H9 (cell line): ENCODE measurements around the gene XPR1. TPM values are rescaled to one million over a fixed set of nuclear protein-coding genes. Genes with fewer than 3 reads are reported as not detected.
A peak's percentile ranks its signal among the peaks of the same experiment; 100 is the strongest.

Experiments used
- DNase-seq: peaks from one replicate; pipeline ENCODE4 v3.0.0-alpha.2; 2017
- H2AFZ ChIP-seq: one replicate; pipeline ENCODE4 v1.6.1; 2013; ENCODE audit warnings: mild to moderate bottlenecking, low read length, control low read depth, moderate library complexity
- H2AK5ac ChIP-seq: 2 replicates; pipeline ENCODE4 v1.6.1; 2013; ENCODE audit warnings: low read length, control low read depth, mixed read lengths; ENCODE audit not compliant: insufficient read length
- H2BK120ac ChIP-seq: one replicate; pipeline ENCODE4 v1.6.1; 2013; ENCODE audit warnings: low read depth, mild to moderate bottlenecking, low read length, control low read depth, inconsistent platforms; ENCODE audit not compliant: poor library complexity, severe bottlenecking
- H2BK12ac ChIP-seq: 2 replicates; pipeline ENCODE4 v1.6.1; 2013; ENCODE audit warnings: low read length, control low read depth, mixed read lengths, low read depth; ENCODE audit not compliant: insufficient read length
- H2BK15ac ChIP-seq: 2 replicates; pipeline ENCODE4 v1.6.1; 2013; ENCODE audit warnings: low read depth, low read length, control low read depth
- H2BK20ac ChIP-seq: one replicate; pipeline ENCODE4 v1.6.1; 2013; ENCODE audit warnings: low read depth, mild to moderate bottlenecking, low read length, control low read depth, inconsistent platforms; ENCODE audit not compliant: poor library complexity, severe bottlenecking
- H2BK5ac ChIP-seq: 2 replicates; pipeline ENCODE4 v1.6.1; 2013; ENCODE audit warnings: low read length, control low read depth, mixed read lengths; ENCODE audit not compliant: insufficient read length
- H3K14ac ChIP-seq: 2 replicates; pipeline ENCODE4 v1.6.1; 2013; ENCODE audit warnings: low read length, control low read depth; ENCODE audit not compliant: insufficient read depth
- H3K18ac ChIP-seq: 2 replicates; pipeline ENCODE4 v1.6.1; 2013; ENCODE audit warnings: low read depth, mild to moderate bottlenecking, mixed read lengths, low read length, control low read depth; ENCODE audit not compliant: insufficient read length
- H3K23ac ChIP-seq: 2 replicates; pipeline ENCODE4 v1.6.1; 2013; ENCODE audit warnings: low read length, control low read depth, mixed read lengths, low read depth; ENCODE audit not compliant: insufficient read length
- H3K23me2 ChIP-seq: 2 replicates; pipeline ENCODE4 v1.6.1; 2013; ENCODE audit warnings: low read depth, mild to moderate bottlenecking, mixed read lengths, low read length, control low read depth; ENCODE audit not compliant: insufficient read length, poor library complexity, severe bottlenecking
- H3K27ac ChIP-seq: 2 replicates; pipeline ENCODE4 v1.5.1; 2013; ENCODE audit warnings: low read length, control low read depth, mixed read lengths, low read depth; ENCODE audit not compliant: insufficient read length
- H3K27me3 ChIP-seq: 2 replicates; pipeline ENCODE4 v1.6.1; 2013; ENCODE audit warnings: low read length, control low read depth, inconsistent platforms; ENCODE audit not compliant: insufficient read depth
- H3K4ac ChIP-seq: 2 replicates; pipeline ENCODE4 v1.6.1; 2013; ENCODE audit warnings: low read depth, mild to moderate bottlenecking, control low read depth, inconsistent platforms, low read length, moderate library complexity
- H3K4me1 ChIP-seq: 2 replicates; pipeline ENCODE4 v1.6.1; 2013; ENCODE audit warnings: low read length, control low read depth, inconsistent platforms; ENCODE audit not compliant: insufficient read depth
- H3K4me2 ChIP-seq: 2 replicates; pipeline ENCODE4 v1.6.1; 2013; ENCODE audit warnings: low read length, control low read depth, mixed read lengths; ENCODE audit not compliant: insufficient read length, insufficient read depth
- H3K56ac ChIP-seq: 2 replicates; pipeline ENCODE4 v1.6.1; 2013; ENCODE audit warnings: low read depth, mild to moderate bottlenecking, mixed read lengths, low read length, control low read depth; ENCODE audit not compliant: insufficient read length
- H3K79me1 ChIP-seq: 2 replicates; pipeline ENCODE4 v1.6.1; 2013; ENCODE audit warnings: low read depth, mild to moderate bottlenecking, moderate library complexity, low read length, control low read depth, inconsistent platforms; ENCODE audit not compliant: insufficient read depth, poor library complexity, severe bottlenecking
- H3K79me2 ChIP-seq: 2 replicates; pipeline ENCODE4 v1.6.1; 2013; ENCODE audit warnings: low read length, control low read depth, inconsistent platforms; ENCODE audit not compliant: insufficient read depth
- H3K9ac ChIP-seq: 2 replicates; pipeline ENCODE4 v1.6.1; 2013; ENCODE audit warnings: low read length, control low read depth, mixed read lengths; ENCODE audit not compliant: insufficient read length; ENCODE audit errors: extremely low read depth
- H3K9me3 ChIP-seq: one replicate; pipeline ENCODE4 v1.6.1; 2013; ENCODE audit warnings: low read depth, low read length, inconsistent platforms; ENCODE audit not compliant: control insufficient read depth
- H3T11ph ChIP-seq: one replicate; pipeline ENCODE4 v1.6.1; 2013; ENCODE audit warnings: mild to moderate bottlenecking, low read length, control low read depth, inconsistent platforms
- H4K20me1 ChIP-seq: one replicate; pipeline ENCODE4 v1.6.1; 2013; ENCODE audit not compliant: control insufficient read depth, insufficient read length, insufficient read depth
- H4K5ac ChIP-seq: 2 replicates; pipeline ENCODE4 v1.6.1; 2013; ENCODE audit warnings: low read depth, mild to moderate bottlenecking, mixed read lengths, low read length, control low read depth; ENCODE audit not compliant: insufficient read length
- H4K8ac ChIP-seq: replicated peaks from 2 replicates; pipeline ENCODE4 v1.6.1; 2013; ENCODE audit warnings: low read length, control low read depth, mixed read lengths, low read depth; ENCODE audit not compliant: insufficient read length
- H4K91ac ChIP-seq: 2 replicates; pipeline ENCODE4 v1.6.1; 2013; ENCODE audit warnings: low read depth, mild to moderate bottlenecking, moderate library complexity, mixed read lengths, low read length, control low read depth; ENCODE audit not compliant: insufficient read length
- H3K27ac Mint-ChIP-seq, 3 experiments: 2 replicates in 2 of 3; 3 replicates in 1 of 3; pipeline ENCODE4 v1.8.0; 2020 to 2021; ENCODE audit warnings: mixed read lengths in 3 of 3, mild to moderate bottlenecking in 1 of 3, moderate library complexity in 1 of 3
- H3K27me3 Mint-ChIP-seq: 2 replicates; pipeline ENCODE4 v1.8.0; 2021; ENCODE audit warnings: low read depth, mild to moderate bottlenecking, moderate library complexity, mixed read lengths
- H3K36me3 Mint-ChIP-seq, 3 experiments: 2 replicates in 2 of 3; 3 replicates in 1 of 3; pipeline ENCODE4 v1.8.0; 2020 to 2021; ENCODE audit warnings: low read depth in 3 of 3, mixed read lengths in 3 of 3; ENCODE audit not compliant: insufficient read depth in 1 of 3
- H3K4me1 Mint-ChIP-seq, 2 experiments: 2 replicates each; pipeline ENCODE4 v1.8.0; 2020; ENCODE audit warnings: mixed read lengths in 2 of 2
- H3K4me3 Mint-ChIP-seq, 2 experiments: 2 replicates in 1 of 2; 3 replicates in 1 of 2; pipeline ENCODE4 v1.8.0; 2020 to 2021; ENCODE audit warnings: mild to moderate bottlenecking in 2 of 2, mixed read lengths in 2 of 2, moderate library complexity in 1 of 2
- H3K9me3 Mint-ChIP-seq, 2 experiments: 2 replicates in 1 of 2; 3 replicates in 1 of 2; pipeline ENCODE4 v1.8.0; 2020; ENCODE audit warnings: mild to moderate bottlenecking in 2 of 2, mixed read lengths in 2 of 2, moderate library complexity in 1 of 2
- WGBS: extraction: QIAGEN DNeasy Blood & Tissue Kit; methylation state at CpG from one replicate; pipeline ENCODE4 v1.1.7; 2013; ENCODE audit warnings: missing lambda C conversion rate, low lambda C conversion rate, mixed read lengths; ENCODE audit not compliant: insufficient read length; ENCODE audit errors: extremely low coverage; 5-methylcytosine and 5-hydroxymethylcytosine counted together
- total RNA-seq: library from RNA; stranded (reverse); gene quantifications from 2 replicates; pipeline ENCODE4 v1.2.1, GENCODE V29; 2021
- TF ChIP-seq, protein P1 (sequence below): fragments of 200-600 bp; sonication (generic); conservative IDR thresholded peaks from 3 replicates; pipeline ENCODE4 v1.8.0; 2021; ENCODE audit warnings: antibody characterized with exemption, mild to moderate bottlenecking

XPR1 gene
- total RNA-seq, 1 experiment from 2014 or later = 34.1 TPM

DNA sequence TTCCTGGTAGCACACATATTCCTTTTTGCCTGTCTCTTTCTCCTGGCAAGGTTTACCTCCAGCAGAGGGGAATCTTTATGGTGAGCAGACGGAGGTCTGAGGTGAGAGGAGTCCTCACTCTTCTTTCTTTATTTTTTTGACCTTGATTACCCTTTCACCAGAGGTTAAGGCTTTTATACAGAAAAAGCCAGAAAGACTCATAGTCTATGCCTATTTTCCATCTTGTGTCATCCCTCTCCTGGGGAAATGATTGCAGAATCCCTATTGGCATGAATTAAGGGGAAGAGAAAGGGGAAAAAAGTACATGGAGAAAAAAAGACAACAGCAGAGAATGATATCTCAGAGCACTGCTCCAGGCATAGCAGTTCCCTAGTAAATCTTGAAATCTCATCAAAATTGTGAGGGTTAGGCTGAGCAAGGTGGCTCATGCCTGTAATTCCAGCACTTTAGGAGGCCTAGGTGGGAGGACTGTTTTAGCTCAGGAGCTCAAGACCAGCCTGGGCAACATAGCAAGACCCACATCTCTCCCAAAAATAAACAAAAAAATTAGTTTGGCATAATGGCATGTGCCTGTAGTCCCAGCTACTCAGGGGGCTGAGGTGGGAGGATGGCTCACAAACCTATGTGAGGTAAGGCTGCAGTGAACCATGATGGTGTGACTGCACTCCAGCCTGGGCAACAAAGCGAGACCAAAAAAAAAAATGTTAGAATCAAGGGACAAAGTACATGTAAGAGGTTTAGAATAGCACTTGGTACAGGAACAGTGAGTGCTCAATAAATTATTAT is 1.2 kb upstream of the XPR1 start:
- H3K27me3 ChIP-seq = no peaks in the 10 kb centered on the region
- H2BK5ac ChIP-seq = no peak overlapping the region
- H3K9ac ChIP-seq = no peak overlapping the region
- H2BK120ac ChIP-seq = no peak overlapping the region
- peaks cover 4% of the 10 kb centered on the region; the same call in 1 of the 2 replicates for H3K4me1 ChIP-seq
- H3K23ac ChIP-seq = no peak overlapping the region
- no peak for DNase-seq
- H2BK20ac ChIP-seq = no peak overlapping the region
- no peaks in the 10 kb centered on the region for H3K9me3 ChIP-seq
- no peaks in the 10 kb centered on the region for H3K79me1 ChIP-seq
- no peak overlapping the region for H4K91ac ChIP-seq
- no peak overlapping the region for H3K4me2 ChIP-seq
- no peak overlapping the region for H3K56ac ChIP-seq
- no peaks in the 10 kb centered on the region for H3K23me2 ChIP-seq
- no peaks in the 10 kb centered on the region for H3K9me3 Mint-ChIP-seq
- no peak overlapping the region for H3K27ac ChIP-seq
- H3K36me3 Mint-ChIP-seq = no peaks in the 10 kb centered on the region
- no peaks in the 10 kb centered on the region; the same call in 1 of the 2 replicates for H3K27me3 Mint-ChIP-seq
- no peak overlapping the region for H3K18ac ChIP-seq
- peaks cover 6% of the 10 kb centered on the region; the same call in 1 of the 2 replicates for H3K79me2 ChIP-seq
- peaks cover 4 to 5% of the 10 kb centered on the region in 2 experiments for H3K4me1 Mint-ChIP-seq
- no CpG with 5 or more reads among the region's 2 CpGs for WGBS
- H4K5ac ChIP-seq = no peak overlapping the region
- no peak overlapping the region for H3T11ph ChIP-seq
- no peaks in the 10 kb centered on the region for H4K20me1 ChIP-seq
- no peak overlapping the region for H4K8ac ChIP-seq
- peak overlapping the region in 1 of 2 experiments; percentile 38; a peak in 1 of 5 replicates for H3K4me3 Mint-ChIP-seq
- TF ChIP-seq, protein P1, sequence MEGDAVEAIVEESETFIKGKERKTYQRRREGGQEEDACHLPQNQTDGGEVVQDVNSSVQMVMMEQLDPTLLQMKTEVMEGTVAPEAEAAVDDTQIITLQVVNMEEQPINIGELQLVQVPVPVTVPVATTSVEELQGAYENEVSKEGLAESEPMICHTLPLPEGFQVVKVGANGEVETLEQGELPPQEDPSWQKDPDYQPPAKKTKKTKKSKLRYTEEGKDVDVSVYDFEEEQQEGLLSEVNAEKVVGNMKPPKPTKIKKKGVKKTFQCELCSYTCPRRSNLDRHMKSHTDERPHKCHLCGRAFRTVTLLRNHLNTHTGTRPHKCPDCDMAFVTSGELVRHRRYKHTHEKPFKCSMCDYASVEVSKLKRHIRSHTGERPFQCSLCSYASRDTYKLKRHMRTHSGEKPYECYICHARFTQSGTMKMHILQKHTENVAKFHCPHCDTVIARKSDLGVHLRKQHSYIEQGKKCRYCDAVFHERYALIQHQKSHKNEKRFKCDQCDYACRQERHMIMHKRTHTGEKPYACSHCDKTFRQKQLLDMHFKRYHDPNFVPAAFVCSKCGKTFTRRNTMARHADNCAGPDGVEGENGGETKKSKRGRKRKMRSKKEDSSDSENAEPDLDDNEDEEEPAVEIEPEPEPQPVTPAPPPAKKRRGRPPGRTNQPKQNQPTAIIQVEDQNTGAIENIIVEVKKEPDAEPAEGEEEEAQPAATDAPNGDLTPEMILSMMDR = no peak
- no peak overlapping the region for H3K4ac ChIP-seq
- no peak overlapping the region for H2BK12ac ChIP-seq
- no peak overlapping the region for H2BK15ac ChIP-seq
- peak overlapping the region in 1 of 3 experiments; percentile 80; a peak in 3 of 7 replicates for H3K27ac Mint-ChIP-seq
- peak overlapping the region; percentile 26 for H2AFZ ChIP-seq
- no peak overlapping the region for H2AK5ac ChIP-seq
- H3K14ac ChIP-seq = no peak overlapping the region
